SJCRH30 (cell line): ENCODE data around the gene LHFPL6. TPM values are rescaled to one million over a fixed set of nuclear protein-coding genes. Genes with fewer than 3 reads are reported as not detected.

ENCODE experiments used
- DNase-seq, 2 experiments: peaks; one replicate each; pipeline ENCODE4 v3.0.0-alpha.2; 2015 to 2020
- H3K27ac ChIP-seq: fragments of 250-450 bp; sonication (Bioruptor Pico); 2 replicates; pipeline ENCODE4 v1.5.1; 2020; ENCODE audit warnings: mild to moderate bottlenecking, moderate library complexity
- H3K27me3 ChIP-seq: fragments of 250-450 bp; sonication (Bioruptor Pico); 2 replicates; pipeline ENCODE4 v1.5.1; 2020; ENCODE audit warnings: mild to moderate bottlenecking, moderate library complexity
- H3K36me3 ChIP-seq: fragments of 250-450 bp; sonication (Bioruptor Pico); 2 replicates; pipeline ENCODE4 v1.5.1; 2020; ENCODE audit warnings: mild to moderate bottlenecking, moderate library complexity
- H3K4me1 ChIP-seq: fragments of 250-450 bp; sonication (Bioruptor Pico); 2 replicates; pipeline ENCODE4 v1.5.1; 2020; ENCODE audit warnings: mild to moderate bottlenecking, moderate library complexity
- H3K4me3 ChIP-seq: fragments of 250-450 bp; sonication (Bioruptor Pico); 2 replicates; pipeline ENCODE4 v1.5.1; 2020; ENCODE audit warnings: mild to moderate bottlenecking, moderate library complexity
- H3K9me3 ChIP-seq: fragments of 250-450 bp; sonication (Bioruptor Pico); replicated peaks from 2 replicates; pipeline ENCODE4 v1.5.1; 2020; ENCODE audit warnings: mild to moderate bottlenecking, moderate library complexity
- total RNA-seq: library from RNA; depleted of rRNA; stranded (reverse); fragments of >200 nt; shearing (Covaris generic); gene quantifications from 2 replicates; pipeline ENCODE4 v1.2.3, GENCODE V29; 2014; rRNA removed

Gene LHFPL6
- total RNA-seq: 33.6 and 35.6 TPM in 2 replicates

DNA sequence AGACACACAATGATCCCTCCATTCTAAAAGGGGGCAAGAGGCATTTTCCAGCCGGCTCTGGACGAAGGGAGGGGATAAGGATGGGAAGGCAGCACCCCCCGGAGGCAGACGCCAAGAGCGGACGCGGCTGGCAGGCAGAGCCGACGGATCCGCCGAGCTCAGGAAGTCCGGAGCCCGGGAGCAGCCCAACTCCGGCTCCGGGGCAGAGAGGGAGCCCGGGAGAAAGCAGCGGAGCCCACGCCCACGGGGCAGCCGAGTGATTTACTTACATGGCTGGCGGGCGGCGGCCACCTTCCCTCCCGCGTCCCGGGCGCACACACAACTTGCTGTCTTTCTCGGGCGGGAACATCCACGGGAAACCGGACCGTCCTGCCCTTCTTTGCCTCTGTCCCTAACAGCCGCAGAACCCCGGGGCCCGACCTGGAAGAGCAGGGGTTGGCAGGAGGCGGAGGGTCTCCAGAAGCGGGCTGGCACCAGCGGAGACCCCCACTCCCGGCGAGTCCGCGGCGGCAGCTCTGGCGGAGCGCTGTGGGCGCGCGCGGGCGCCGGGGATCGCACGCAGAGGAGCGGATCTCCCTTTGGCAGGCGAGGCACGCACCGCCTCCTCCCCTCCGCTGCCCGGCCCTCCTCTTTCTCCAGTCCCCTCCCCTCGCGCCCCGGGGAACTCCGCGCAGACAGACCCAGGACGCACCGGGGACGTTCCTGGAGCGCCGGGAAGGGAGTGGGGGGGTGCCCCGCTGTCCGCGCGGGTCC lies at the start of gene LHFPL6:
Gene LHFPL6 (minus strand): TSS at position 580 of the 753 bp plus-strand sequence.
- peak within 1 kb of the TSS; percentile 95 for H3K4me3 ChIP-seq
- H3K27ac ChIP-seq: peak within 1 kb of the TSS; percentile 93
- H3K36me3 ChIP-seq: peaks cover 6% of the 10 kb centered on the region
- no peaks in the 10 kb centered on the region for H3K9me3 ChIP-seq
- H3K4me1 ChIP-seq: peaks cover 30% of the 10 kb centered on the region
- no peaks in the 10 kb centered on the region for H3K27me3 ChIP-seq
- peak; percentile 92 to 93 for DNase-seq

DNA sequence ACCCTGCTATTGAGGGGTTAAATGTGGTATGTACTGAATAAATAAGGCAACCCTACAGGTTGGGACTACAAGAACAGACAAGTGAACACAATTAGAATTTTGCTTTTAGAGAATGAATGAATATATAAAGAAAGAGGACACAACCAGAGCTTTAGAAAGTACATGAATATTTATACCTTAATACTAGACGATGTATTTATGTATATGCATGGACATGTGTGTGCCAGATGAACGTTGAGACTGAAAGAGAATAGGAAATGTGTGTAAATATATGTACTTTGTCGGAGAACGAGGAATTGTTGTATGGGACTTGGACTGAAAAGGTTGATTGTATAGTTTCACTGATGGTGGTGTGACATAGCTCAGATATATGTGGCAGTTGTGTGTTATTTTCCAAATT lies 43.1 kb upstream of the LHFPL6 start:
- Histone ChIP-seq H3K9me3 (no peaks in the 10 kb centered on the region), H3K27me3 (no peaks in the 10 kb centered on the region), H3K36me3 (no peaks in the 10 kb centered on the region), H3K27ac (no peak overlapping the region), H3K4me1 (no peaks in the 10 kb centered on the region), H3K4me3 (no peak overlapping the region)
- no peak for DNase-seq

DNA sequence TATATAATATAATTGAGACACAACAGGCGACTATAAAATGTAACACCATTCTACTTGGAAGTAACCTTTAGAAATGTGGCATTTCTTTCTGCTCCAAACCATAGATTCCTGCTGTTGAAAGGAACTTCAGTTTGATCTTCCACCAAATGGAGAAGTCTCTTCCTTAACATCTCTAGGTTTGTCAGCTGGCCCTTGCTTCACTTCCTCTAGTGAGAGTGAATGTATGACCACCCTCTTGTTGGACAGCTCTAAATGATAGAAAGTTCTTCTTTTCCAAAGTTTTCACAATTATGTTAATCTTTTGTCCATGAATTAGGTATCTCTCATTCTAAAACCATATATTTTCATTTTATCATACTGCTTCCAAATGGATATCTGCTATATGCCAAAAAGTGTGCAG lies 38.7 kb upstream of the LHFPL6 start:
- Histone ChIP-seq H3K27me3 (no peaks in the 10 kb centered on the region), H3K4me1 (no peaks in the 10 kb centered on the region), H3K9me3 (no peaks in the 10 kb centered on the region), H3K36me3 (no peaks in the 10 kb centered on the region), H3K4me3 (no peak overlapping the region), H3K27ac (no peak overlapping the region)
- DNase-seq: no peak

DNA sequence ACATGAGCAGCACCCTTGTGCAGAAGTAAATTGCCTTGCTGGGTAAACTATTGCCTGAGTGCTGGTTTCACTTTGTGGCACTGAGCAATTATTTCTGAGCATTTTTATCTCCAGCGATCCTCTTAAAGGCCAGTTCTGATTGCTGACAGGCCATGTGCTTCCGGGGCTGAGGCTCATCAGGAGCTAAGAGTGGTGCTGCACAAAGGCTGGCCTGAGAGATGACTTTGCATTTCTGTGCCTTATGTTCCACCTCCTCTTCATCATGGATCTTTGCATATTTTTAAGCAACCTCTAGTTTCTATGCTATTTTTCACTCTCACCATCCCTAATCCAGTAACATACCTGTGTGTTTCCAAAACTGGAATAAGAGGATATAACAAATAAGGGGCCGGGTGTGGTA lies 34.9 kb upstream of the LHFPL6 start:
- no peaks in the 10 kb centered on the region for H3K9me3 ChIP-seq
- no peaks in the 10 kb centered on the region for H3K27me3 ChIP-seq
- DNase-seq: no peak
- H3K27ac ChIP-seq: no peak overlapping the region
- H3K4me1 ChIP-seq: no peaks in the 10 kb centered on the region
- no peak overlapping the region for H3K4me3 ChIP-seq
- H3K36me3 ChIP-seq: no peaks in the 10 kb centered on the region

DNA sequence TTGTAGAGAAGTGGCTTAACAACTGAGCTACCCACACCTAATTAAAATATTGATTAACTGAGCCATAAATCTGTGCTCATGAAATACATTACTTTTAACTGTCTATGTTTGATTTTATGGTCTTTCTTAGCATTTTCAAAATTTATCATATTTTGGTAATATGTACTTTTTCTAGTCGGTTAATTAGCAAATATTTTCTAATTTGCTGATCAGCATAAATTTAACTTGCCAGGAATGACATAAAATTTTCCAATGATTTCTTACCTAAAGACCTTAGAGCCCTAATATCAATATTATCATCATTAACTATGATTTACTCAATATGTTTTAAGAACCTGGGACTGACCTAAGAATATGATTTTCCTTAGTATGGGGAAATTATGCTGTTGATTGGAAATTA lies 32.6 kb upstream of the LHFPL6 start:
- no peak overlapping the region for H3K4me3 ChIP-seq
- H3K27ac ChIP-seq: no peak overlapping the region
- H3K27me3 ChIP-seq: no peaks in the 10 kb centered on the region
- H3K4me1 ChIP-seq: no peaks in the 10 kb centered on the region
- no peaks in the 10 kb centered on the region for H3K36me3 ChIP-seq
- no peak for DNase-seq
- H3K9me3 ChIP-seq: peaks cover 15% of the 10 kb centered on the region; the same call in 1 of the 2 replicates

DNA sequence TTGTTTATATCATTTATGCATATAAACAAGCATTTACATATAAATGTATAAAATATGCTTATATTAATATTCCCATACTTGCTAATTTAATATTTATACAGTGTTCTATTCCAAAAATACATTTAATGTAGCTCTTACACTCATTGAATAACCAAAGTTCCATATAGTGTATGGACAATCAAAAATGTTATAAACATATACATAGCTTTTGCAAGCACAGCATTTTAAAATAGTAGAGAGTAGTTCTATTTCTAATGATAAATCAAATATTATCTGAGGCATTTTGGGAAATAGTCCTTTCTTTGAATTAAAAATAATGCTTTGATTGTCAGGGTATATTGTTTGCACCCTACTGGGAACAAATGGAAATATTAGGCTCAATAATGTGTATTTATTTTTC lies 30.0 kb upstream of the LHFPL6 start:
- H3K4me3 ChIP-seq: no peak overlapping the region
- H3K36me3 ChIP-seq: no peaks in the 10 kb centered on the region
- H3K27me3 ChIP-seq: no peaks in the 10 kb centered on the region
- no peak overlapping the region for H3K27ac ChIP-seq
- H3K9me3 ChIP-seq: peaks cover 15% of the 10 kb centered on the region; the same call in 1 of the 2 replicates
- no peaks in the 10 kb centered on the region for H3K4me1 ChIP-seq
- no peak for DNase-seq

DNA sequence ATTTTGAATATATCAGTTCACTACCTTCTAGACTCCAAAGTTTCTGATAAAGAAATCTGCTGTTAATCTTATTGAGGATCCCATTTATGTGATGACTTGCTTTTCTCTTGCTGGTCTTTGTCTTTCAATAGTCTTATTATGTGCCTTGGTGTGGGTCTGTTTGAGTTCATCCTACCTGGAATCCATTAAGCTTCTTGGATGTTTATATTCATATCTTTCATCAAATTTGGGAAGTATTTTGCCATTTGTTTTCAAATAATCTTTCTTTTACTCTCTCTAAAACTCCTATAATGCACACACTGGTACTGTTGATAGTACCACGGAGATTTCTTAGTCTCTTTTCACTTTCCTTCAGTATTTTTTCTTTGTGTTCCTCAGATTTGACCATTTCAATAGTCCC lies 28.3 kb upstream of the LHFPL6 start:
- Histone ChIP-seq H3K9me3 (peaks cover 15% of the 10 kb centered on the region; the same call in 1 of the 2 replicates), H3K4me1 (no peaks in the 10 kb centered on the region), H3K36me3 (no peaks in the 10 kb centered on the region), H3K27me3 (no peaks in the 10 kb centered on the region), H3K4me3 (no peak overlapping the region), H3K27ac (no peak overlapping the region)
- no peak for DNase-seq

DNA sequence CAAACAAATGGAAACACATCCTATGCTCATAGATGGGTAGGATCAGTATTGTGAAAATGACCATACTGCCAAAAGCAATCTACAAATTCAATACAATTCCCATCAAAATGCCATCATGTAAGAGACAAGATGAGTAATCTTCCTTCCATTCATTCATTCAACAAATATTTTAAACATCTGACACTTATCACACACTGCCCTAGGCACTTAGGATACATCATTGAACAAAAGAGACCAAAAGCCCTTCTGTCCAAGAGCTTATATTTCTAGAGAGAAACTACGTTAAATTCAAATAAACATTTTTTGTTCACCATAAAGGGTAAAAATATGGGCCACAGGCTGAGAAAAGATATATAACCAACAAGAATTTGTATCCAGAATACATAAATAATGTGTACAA lies 20.5 kb upstream of the LHFPL6 start:
- no peaks in the 10 kb centered on the region for H3K9me3 ChIP-seq
- H3K27me3 ChIP-seq: no peaks in the 10 kb centered on the region
- H3K27ac ChIP-seq: no peak overlapping the region
- no peaks in the 10 kb centered on the region for H3K4me1 ChIP-seq
- DNase-seq: no peak
- no peak overlapping the region for H3K4me3 ChIP-seq
- no peaks in the 10 kb centered on the region for H3K36me3 ChIP-seq

DNA sequence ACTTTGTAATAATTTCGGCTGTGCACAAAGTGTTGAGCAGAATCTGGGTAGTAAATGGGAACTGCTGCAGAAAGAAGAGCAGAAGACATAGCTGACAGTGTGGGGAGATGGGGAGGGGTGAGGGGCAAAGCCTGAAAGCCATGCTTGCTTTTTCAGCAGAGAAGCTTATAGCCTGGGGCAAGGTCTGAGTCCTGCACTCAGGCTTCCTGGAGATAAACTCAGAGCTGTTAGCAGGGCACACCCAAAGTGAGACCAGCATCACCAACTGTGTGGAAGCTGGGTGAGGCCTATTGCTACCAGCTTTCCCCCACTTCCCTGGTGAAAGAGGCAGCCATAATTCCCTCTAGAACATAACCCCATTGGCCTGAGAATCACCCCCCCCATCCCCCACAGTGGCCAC lies 15.6 kb upstream of the LHFPL6 start:
- Histone ChIP-seq H3K27me3 (no peaks in the 10 kb centered on the region), H3K9me3 (no peaks in the 10 kb centered on the region), H3K4me3 (no peak overlapping the region), H3K36me3 (no peaks in the 10 kb centered on the region), H3K4me1 (no peaks in the 10 kb centered on the region; the same call in 1 of the 2 replicates), H3K27ac (no peak overlapping the region)
- peak in 1 of 2 experiments; percentile 22 for DNase-seq

DNA sequence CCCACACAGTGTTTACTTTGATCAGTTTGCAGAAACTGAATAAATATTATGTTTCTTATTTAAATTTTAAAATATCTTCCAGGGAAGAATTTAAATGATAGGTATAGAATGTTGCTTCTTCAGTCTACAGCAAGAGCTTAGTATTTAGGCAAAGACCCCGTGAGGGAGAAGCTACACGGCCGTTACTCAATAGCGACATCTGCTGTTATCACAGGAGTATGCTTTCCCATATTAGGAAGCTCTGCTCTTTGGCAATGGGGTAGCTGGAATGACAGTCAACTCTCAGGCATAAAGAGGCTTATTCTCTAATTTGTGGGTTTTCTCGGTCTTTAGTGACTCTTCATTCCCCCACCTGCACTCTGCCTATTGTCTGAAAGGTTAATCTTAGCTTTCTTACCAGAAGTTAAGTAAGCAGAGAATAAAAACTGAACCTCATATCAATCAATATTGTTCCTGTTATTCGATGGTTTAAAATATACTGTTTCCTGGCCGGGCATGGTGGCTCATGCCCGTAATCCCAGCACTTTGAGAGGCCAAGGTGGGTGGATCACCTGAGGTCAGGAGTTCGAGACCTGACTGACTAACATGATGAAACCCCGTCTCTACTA lies 13.2 kb upstream of the LHFPL6 start:
- Histone ChIP-seq H3K4me3 (no peak overlapping the region), H3K27ac (no peak overlapping the region), H3K36me3 (no peaks in the 10 kb centered on the region), H3K27me3 (no peaks in the 10 kb centered on the region), H3K9me3 (no peaks in the 10 kb centered on the region), H3K4me1 (no peaks in the 10 kb centered on the region; the same call in 1 of the 2 replicates)
- peak; percentile 68 to 91 for DNase-seq

DNA sequence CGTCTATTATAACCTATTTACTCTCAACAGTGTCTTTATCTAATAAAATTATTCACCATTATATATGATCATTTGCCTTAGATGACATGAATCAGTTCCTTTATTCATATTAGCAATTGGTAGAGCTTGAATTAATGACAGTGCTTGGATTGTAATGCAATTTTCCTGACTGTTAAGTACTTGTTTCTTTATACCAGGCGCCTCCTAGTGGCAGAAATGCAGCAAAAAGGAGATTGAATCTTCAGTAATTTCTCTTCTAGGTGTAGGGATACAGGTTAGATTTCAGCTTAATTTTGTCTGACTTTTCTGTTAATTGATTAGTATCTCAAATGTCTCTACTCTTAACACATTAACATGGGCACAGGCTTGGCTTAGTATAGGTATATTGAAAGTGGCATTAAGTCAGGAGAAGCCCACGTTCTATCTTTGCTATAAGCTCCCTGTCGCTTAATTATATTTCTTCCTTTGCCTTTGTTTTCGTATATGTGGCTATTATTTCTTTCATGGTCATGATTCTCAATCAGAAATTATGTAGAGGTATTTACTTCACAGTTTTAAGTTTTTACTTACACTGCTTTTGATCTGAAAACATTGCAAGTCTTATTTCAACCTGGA lies 9.1 kb upstream of the LHFPL6 start:
- H3K27me3 ChIP-seq: no peaks in the 10 kb centered on the region
- H3K36me3 ChIP-seq: no peaks in the 10 kb centered on the region
- H3K27ac ChIP-seq: no peak overlapping the region
- no peak overlapping the region for H3K4me3 ChIP-seq
- peak; percentile 72 to 84 for DNase-seq
- H3K4me1 ChIP-seq: no peaks in the 10 kb centered on the region; the same call in 1 of the 2 replicates
- no peaks in the 10 kb centered on the region for H3K9me3 ChIP-seq

DNA sequence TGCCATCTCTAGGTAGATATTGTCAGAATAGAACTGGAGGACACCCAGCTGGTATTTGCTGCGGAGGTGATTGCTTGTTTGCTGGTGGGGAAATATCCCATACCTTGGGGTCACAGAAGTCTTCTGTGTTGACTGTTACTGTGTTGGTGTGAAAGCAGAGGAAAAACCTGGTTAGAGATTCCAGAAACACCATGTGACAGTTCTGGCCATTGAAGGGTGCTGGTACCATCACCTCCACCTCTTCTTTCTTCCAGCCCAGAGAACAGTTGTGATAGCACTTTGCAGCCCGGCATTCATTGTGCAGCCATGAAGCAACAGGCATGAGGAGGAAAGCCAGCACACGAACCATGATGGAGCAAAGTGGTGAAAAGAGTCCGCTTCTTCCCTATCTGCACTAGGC lies 4.9 kb upstream of the LHFPL6 start:
- Histone ChIP-seq H3K4me1 (peaks cover 6% of the 10 kb centered on the region; the same call in 1 of the 2 replicates), H3K36me3 (no peaks in the 10 kb centered on the region), H3K4me3 (no peak overlapping the region), H3K9me3 (no peaks in the 10 kb centered on the region), H3K27ac (no peak overlapping the region), H3K27me3 (no peaks in the 10 kb centered on the region)
- DNase-seq: no peak

DNA sequence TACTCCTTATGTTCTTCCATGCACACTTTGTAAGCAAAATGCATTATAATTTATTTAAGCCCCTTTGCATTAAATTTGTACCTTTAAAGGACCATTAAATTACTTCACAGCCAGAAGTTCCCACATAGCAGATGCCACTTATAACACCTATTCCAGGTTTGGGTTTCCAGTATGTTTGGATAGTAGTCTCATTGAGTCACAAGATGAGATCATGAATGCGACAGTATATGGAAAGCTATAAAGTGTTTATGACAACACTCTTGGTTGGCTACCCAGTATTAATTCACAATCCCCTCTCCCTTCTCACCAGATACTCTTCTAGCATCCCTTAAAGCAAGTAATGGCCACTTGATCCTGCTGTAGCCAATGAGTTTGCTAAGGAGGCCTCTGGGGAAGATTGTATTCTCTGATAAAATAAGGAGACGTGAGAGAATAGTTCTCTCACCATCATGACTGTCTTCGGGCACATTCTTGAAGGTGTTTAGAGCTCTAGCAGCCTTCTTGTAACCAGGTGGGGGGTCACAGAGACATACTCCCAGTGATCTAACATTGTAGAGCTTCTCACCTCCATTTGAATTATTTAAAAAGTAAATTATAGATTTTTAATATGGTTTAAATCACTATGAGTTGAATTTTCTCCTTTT lies 2.8 kb upstream of the LHFPL6 start:
- H3K27me3 ChIP-seq: no peaks in the 10 kb centered on the region
- H3K4me1 ChIP-seq: peaks cover 11% of the 10 kb centered on the region; the same call in 1 of the 2 replicates
- no peaks in the 10 kb centered on the region for H3K9me3 ChIP-seq

DNA sequence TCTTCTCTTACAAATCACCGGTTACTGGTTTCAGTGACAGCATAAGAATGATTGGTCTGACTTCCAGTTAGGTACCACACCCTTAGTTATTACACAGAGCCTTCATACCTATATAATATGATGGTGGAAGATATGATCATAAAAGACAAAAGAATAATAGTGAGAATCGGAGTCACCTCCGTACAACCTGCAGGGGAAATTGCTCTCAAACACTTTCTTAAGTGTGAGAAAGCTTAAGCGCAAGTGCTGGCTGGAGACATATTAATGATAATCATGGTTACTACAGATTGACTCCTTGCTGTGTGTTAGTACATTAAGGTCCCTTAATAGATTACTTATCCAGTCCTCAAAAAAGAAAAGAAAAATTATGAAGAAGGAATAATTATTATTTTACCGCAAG lies 1.8 kb upstream of the LHFPL6 start:
- Histone ChIP-seq H3K4me1 (peaks cover 16% of the 10 kb centered on the region), H3K27ac (no peak overlapping the region; the same call in 1 of the 2 replicates)
- no peak for DNase-seq

More for the DNA sequence above, 2.8 kb upstream of the LHFPL6 start:
- Histone ChIP-seq H3K36me3 (no peaks in the 10 kb centered on the region; the same call in 1 of the 2 replicates), H3K4me3 (no peak overlapping the region), H3K27ac (no peak overlapping the region)
- no peak for DNase-seq

More for the DNA sequence above, 1.8 kb upstream of the LHFPL6 start:
- Histone ChIP-seq H3K36me3 (peaks cover 6% of the 10 kb centered on the region), H3K4me3 (no peak overlapping the region), H3K9me3 (no peaks in the 10 kb centered on the region), H3K27me3 (no peaks in the 10 kb centered on the region)
